ENCODE results near the gene ZNF462.

The ZNF462 gene

GRCh38 chr9:107016383-107016782 lies 153.4 kb downstream of the ZNF462 start:
- in situ Hi-C loops (cut with HindIII; ENCODE audit: low sequenced_read_pairs): no loop called here
- TF ChIP-seq, protein P1, sequence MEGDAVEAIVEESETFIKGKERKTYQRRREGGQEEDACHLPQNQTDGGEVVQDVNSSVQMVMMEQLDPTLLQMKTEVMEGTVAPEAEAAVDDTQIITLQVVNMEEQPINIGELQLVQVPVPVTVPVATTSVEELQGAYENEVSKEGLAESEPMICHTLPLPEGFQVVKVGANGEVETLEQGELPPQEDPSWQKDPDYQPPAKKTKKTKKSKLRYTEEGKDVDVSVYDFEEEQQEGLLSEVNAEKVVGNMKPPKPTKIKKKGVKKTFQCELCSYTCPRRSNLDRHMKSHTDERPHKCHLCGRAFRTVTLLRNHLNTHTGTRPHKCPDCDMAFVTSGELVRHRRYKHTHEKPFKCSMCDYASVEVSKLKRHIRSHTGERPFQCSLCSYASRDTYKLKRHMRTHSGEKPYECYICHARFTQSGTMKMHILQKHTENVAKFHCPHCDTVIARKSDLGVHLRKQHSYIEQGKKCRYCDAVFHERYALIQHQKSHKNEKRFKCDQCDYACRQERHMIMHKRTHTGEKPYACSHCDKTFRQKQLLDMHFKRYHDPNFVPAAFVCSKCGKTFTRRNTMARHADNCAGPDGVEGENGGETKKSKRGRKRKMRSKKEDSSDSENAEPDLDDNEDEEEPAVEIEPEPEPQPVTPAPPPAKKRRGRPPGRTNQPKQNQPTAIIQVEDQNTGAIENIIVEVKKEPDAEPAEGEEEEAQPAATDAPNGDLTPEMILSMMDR (IDR thresholded peaks at IDR 0.05; ENCODE audit: low read depth, low read length): no peak
- no peak overlapping the region for H3K4me3 ChIP-seq (ENCODE audit: low read depth, low read length)
- DNase-seq (ENCODE audit: low read depth, low spot score): no peak

DNA sequence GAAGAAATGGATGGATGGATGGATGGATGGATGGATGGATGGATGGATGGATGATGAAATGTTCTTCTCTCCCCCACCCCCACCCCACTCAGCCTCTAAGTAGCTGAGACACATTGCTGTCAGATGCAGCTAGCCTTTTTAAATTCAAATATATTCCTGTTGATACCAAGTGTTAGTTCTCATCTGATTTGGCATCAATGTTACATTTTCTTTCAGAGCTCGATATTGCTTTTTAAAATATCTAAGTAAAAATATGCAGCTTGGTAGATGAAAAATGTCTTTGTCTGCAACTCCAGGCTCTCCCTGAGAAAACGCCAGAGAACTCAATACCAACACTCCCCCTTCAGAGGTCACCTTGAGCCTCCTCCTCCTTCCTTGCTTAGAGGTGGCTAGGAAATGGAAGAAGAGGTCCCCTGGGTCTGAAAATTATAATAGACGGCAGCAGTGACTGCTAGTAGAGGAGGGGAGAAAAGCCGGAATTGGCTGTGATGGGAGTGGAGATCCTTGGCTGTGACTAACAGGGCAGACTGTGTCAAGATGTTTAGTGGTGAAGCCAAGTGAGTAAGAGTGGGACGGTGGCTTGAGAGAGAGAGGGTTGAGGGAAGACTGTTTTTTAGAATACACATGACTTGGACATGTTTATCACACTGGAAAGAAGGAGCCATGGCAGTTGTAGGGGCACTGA lies 156.0 kb downstream of the ZNF462 start:
- in situ Hi-C loops (cut with HindIII; ENCODE audit: low sequenced_read_pairs): no loop called here
- H3K4me3 ChIP-seq (ENCODE audit: low read depth, low read length): no peak overlapping the region
- TF ChIP-seq, protein P1 (IDR thresholded peaks at IDR 0.05; ENCODE audit: low read depth, low read length): no peak
- DNase-seq (ENCODE audit: low read depth, low spot score): peak; percentile 72

- peak; percentile 98 for DNase-seq (ENCODE audit: low read depth, low spot score)
- TF ChIP-seq, protein P1 (IDR thresholded peaks at IDR 0.05; ENCODE audit: low read depth, low read length): peak; percentile 13
- H3K4me3 ChIP-seq (ENCODE audit: low read depth, low read length): no peak overlapping the region
These were observed 157.1 kb downstream of the ZNF462 start for GRCh38 chr9:107020040-107020530.

GRCh38 chr9:107024193-107024592 lies 161.2 kb downstream of the ZNF462 start:
- DNase-seq (ENCODE audit: low read depth, low spot score): no peak
- in situ Hi-C loops (cut with HindIII; ENCODE audit: low sequenced_read_pairs): no loop called here
- TF ChIP-seq, protein P1 (IDR thresholded peaks at IDR 0.05; ENCODE audit: low read depth, low read length): no peak

More at GRCh38 chr9:107020040-107020530, 157.1 kb downstream of the ZNF462 start:
- in situ Hi-C loops (cut with HindIII; ENCODE audit: low sequenced_read_pairs): no loop called here

DNA sequence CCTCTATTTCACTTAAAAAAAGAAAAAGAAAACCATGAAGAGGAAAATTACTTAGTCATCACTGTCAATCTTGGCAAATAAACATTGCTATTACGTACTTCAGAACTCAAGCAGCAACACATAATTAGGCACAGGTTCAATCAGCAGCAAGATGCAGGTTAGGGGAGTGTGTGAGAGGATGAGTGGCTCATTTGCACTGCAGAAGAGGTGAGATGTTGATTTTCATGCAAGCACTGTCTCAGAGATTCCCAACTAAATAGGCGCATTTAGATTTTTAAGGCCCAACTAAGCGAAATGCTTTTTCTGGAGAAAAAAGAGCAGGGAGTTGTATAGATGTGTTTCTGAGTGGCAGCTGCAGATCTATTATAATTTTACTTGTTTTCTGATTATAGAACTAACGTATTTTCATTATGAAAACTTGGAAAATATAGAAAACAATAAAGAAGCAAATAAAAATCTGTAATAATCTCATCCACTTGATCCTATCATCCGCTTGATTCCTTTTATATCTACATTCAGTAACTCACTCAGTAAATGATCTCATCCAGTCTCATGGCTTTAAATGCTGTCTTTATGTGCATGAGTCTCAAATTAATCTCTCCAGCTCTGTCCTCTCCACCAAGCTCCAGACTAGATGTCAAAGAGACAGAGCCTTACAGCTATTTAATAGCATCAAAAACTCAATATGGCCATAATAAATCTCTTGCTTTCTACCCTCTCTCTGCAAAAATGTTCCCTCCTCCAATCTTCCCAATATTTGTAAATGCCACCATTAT lies 162.5 kb downstream of the ZNF462 start:
- in situ Hi-C loops (cut with HindIII; ENCODE audit: low sequenced_read_pairs): no loop called here
- DNase-seq (ENCODE audit: low read depth, low spot score): no peak
- TF ChIP-seq, protein P1 (IDR thresholded peaks at IDR 0.05; ENCODE audit: low read depth, low read length): no peak
- no peak overlapping the region for H3K4me3 ChIP-seq (ENCODE audit: low read depth, low read length)

More at GRCh38 chr9:107024193-107024592, 161.2 kb downstream of the ZNF462 start:
- H3K4me3 ChIP-seq (ENCODE audit: low read depth, low read length): no peak overlapping the region

DNA sequence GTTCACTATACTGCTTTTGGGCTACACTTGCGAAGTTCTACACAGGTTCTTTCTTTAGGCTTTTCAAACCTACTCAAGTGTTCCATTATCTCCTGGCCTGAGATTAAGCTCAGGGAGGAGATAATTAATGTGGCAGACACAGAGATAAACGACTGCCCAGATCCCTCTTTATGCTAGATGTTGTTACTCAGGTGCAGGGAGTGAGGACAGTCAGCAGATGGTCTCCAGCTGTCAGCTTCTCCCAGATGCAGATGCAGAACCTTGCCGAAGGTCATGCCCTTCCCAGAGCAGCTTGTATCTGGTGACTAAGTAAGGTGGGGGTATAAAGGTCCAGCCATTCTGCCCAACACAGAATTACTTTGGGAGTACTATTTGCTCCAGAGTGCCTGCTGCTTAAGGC lies 166.2 kb downstream of the ZNF462 start:
- TF ChIP-seq, protein P1 (IDR thresholded peaks at IDR 0.05; ENCODE audit: low read depth, low read length): no peak
- in situ Hi-C loops (cut with HindIII; ENCODE audit: low sequenced_read_pairs): no loop called here
- DNase-seq (ENCODE audit: low read depth, low spot score): no peak
- H3K4me3 ChIP-seq (ENCODE audit: low read depth, low read length): no peak overlapping the region

Data from astrocyte of the spinal cord (primary cell).